Superior temporal gyrus (tissue), 1 donor: Measurements from ENCODE around the gene GYPC.

Experiments
- DNase-seq: peaks from one replicate; pipeline ENCODE4 v3.0.0-alpha.2; 2016; ENCODE audit errors: extremely low spot score

GYPC gene

DNA sequence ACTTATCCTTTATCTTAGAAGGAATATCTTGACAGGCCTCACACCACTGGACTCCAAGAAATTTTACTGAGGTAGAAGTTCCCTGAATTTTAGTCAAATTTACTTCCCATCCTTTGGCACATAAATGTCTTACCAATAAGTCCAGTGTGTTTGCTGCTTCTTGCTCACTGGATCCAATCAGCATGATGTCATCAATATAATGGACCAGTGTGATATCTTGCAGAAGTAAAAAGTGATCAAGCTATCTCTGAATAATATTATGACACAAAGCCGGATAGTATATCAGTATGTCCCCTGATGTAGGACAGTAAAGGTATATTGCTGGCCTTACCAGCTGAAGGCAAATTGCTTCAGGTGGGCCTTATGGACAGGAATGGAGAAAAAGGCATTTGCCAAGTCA lies 6.9 kb upstream of the GYPC start:
- no peak for DNase-seq

GRCh38 chr2:126650994-126651393 lies 5.0 kb upstream of the GYPC start:
- DNase-seq = no peak

DNA sequence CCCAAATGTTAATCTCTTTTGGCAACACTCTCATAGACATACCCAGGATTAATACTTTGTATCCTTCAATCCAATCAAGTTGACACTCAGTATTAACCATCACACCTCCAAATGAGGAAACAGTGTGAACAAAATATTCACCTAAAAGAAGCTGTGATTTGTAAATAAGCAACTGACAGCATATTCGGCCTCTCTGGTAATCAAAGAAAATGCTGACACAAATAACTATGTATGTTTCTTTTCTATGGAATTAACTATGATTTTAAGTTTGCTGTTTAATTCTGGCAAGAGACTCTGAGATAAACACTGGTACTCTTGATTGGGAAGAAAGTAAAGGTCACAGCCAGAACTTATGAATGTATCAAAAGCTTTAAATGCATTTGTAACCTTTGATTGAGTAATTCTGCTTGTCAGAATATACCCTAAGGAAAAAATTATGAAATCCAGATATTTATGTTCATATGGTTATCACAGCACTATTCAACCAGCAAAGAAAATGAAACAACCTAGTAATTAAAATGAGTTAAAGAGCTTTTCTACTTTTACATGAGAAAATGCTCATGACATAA lies 3.6 kb upstream of the GYPC start:
- DNase-seq = no peak

DNA sequence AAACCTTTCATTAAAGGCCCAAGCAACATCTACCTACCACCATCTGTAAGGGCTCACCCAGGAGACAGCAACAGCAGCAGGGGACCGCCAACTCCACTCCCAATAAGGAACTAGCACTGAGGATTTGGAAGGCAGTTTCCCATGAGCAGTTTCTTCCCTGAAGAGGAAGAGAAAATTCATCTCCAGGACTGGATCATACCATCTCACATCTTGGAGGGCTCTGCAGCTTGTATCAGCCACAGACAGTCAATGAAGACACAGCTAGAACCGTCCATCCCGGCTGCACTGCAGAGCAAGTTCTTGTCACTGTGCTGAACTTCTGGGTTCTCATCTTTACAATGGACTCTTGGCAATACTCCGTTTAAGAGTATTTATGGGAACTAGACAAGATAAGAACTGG lies 2.8 kb upstream of the GYPC start:
- no peak for DNase-seq

DNA sequence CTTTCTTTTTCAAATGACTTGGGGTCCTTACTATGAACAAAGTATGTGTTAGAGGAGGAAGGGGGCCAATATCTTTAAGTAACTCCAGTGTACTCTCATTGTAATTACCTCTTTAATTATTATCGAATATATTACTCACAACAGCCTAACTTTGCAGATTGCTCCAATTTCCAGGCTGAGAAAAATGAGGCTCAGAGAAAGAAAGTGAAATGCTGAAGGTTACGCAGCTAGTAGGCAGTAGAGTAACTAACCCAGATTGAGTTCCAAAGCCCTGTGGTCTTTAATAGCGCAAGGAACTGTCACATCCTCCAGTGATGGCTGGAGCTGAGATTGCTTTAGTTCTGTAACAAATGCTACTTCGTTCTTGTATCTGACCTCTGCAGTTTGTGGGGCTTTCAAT lies 2.2 kb upstream of the GYPC start:
- DNase-seq = no peak

DNA sequence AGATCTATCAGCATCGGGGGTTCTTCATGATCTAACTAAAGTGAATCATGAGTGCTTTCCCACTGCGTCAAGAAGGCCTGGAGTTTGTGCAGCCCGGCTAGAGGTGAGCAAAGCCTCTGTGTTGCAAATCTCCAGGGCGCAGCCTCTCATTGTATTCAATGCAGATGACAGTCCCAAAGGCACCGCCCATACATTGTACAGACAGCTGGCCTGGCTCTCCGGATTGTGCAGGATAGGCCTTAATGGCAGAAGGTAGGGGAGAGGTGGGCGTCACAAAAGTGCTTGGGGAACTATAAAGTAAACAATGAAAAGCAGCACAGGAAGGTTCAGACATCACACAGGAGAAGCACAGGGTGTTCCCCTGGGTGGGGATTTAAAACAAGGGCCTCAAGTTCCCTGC lies 907 bp upstream of the GYPC start:
- DNase-seq = no peak

GRCh38 chr2:126656431-126657147 lies 631 bp downstream of the GYPC start:
- no peak for DNase-seq

DNA sequence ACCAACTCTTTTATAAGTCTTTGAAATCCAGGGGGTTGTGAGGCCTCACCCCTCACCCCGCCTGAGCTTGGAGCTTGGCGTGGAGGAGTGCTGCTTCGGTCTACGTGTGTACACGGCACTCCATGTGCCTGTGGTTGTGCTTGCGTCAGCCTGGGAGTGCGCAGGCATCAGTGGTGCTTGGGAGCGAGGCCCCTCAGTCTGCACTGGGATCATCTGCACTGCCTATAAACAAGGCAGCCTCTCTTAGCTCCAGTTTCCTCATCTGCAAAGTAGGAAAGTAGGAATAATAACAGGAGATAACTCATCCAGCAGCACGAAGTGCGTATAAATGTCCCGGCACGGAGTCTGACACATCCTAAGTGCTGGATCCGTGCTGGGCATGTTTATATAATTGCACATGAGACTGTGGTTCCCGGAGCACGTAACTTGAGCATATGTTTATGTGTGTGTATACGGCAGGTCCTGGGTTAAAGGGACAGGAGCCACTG lies 1.2 kb downstream of the GYPC start:
- DNase-seq = no peak

GRCh38 chr2:126657636-126658318 lies 1.8 kb downstream of the GYPC start:
- DNase-seq = no peak

GRCh38 chr2:126658319-126658904 lies 2.5 kb downstream of the GYPC start:
- DNase-seq = no peak

- no peak for DNase-seq
Observed at GRCh38 chr2:126658905-126659561, 3.1 kb downstream of the GYPC start.

GRCh38 chr2:126659562-126660467 lies 3.9 kb downstream of the GYPC start:
- no peak for DNase-seq

- DNase-seq = no peak
Observed at GRCh38 chr2:126660971-126661370, 5.0 kb downstream of the GYPC start.

DNA sequence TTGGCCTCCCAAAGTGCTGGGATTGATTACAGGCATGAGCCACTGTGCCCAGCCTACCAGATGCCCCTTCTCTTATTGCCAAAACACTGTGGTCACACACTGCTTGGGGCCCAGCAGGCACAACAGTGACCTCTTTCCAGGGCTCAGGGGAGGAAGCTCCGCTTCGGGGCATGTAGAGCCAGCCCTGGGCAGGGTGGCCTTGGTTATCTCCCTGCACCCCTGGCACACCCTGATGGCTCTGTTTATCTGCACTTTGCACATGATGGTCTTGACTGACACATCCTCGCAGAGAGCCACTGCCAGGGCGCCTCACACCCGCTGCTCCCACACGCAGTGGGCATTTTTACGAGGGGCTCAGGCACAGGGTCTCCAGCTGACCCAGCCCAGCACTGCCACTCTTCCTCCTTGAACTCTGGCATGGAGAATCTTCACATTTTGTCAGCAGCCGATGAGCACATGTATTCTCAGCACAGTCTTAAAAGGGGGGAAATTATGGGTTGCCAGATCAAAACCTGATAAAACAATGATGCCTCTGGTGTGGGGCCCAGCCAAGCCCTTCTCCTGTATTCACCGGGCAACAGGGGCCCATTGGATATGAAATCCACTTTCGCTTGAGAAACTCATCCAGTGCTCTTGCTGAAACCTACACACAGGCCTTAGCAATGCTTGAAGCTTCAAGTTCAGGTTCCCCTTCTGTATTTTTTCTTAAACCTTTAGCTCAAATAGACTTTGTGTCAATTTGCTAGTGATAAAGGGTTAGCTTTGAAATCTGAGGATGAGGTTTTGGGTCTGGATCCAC lies 5.9 kb downstream of the GYPC start:
- no peak for DNase-seq

DNA sequence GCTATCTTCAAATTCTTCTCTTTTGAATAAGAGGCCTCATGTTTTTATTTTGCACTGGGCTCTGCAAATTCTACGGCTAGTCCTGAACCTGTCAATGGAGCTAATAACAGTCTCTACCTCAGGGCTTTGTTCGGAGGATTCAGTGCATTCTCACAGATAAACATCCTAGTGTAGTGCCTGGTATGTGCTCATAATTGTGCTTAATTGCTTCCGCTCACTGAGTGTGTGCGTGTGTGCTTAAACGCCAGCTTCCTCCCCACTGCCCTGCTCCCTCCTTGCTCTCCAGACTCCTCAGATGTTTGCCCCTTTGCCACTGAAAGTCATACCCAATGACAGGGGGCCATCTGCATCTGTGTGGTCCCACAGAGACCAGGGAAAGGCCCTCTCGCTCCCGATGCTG lies 6.7 kb downstream of the GYPC start:
- no peak for DNase-seq

DNA sequence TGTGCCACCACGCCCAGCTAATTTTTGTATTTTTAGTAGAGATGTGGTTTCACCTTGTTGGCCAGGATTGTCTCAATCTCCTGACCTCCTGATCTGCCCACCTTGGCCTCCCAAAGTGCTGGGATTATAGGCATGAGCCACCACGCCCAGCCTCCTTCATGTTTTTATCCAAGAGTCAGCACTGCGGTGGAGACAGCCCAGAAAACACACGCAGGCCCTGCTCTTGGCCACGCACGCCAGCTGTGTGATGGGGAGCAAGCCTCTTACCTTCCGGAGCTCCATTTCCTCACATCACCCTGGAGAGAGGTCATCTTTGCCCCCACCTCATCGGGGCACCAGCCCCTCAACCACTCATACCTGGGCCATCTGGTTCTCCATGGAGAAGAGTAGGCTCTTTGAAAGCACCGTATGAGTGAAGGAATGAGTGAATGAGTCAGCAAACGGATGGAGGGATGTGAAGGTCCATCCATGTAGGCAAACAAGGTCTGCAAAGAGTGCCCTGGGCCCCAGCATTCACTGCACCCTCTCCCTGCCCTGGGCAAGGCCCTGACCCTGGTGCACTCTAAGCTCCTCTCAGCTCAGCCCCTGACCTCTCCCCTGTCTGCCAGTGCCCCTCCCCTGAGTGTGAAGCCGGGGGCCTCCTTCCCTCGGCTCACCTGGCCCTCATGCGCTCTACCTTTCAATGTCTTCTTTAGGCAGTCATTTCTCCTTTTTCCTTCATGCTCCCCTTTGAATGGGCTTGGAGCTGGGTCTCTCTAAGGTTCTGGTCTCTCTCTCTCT lies 7.4 kb downstream of the GYPC start:
- no peak for DNase-seq

GRCh38 chr2:126664234-126664633 lies 8.3 kb downstream of the GYPC start:
- DNase-seq = no peak

DNA sequence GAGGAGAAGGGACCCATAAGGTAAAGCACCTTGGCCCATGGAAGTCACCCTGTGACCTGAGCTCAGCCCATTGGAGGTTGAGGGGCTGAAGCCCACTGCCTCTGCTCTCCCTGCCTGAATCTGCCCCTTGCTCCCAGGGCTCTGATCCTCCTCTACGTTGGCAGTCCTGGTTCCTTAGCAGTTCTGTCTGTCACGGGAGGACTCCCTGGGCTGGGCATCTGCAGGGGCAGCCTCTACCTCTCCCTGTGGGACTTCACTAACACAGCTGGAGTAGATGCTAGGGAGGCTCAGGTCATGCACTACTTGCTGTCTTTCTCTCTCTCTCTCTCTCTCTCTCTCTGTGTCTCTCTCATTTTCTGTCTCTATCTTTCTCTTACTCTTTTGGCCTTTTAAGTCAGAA lies 8.7 kb downstream of the GYPC start:
- DNase-seq = no peak

GRCh38 chr2:126665483-126665882 lies 9.5 kb downstream of the GYPC start:
- no peak for DNase-seq

DNA sequence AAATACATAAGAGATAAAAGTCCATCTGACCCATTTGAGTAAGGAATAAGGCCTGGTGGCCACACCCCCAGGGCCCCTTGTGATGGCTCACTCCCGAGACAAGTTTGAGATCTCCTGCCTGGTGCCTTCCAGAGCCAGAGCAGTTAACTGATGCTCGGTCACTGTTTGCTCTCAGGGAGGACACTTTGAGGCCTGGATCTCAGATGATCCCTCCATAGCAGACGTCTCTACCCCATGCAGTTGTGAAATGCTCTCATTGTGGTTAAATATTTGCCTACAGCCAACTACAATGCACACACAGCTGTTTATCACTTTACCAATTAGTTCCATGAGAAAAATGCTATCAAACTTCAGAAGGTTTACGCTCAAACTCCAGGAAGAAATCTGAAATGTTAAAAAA lies 12.3 kb downstream of the GYPC start:
- DNase-seq = no peak
